Stimulated activated CD4-positive, alpha-beta T cell treated with anti-CD3 and anti-CD28 coated beads, Interleukin-12 subunit alpha, Interleukin-12 subunit beta, amount 100 ng/mL, for 24 hours (primary cell): Measurements from ENCODE around the gene CORO2B.

ENCODE experiments used
- DNase-seq, 2 experiments: peaks; one replicate each; pipeline ENCODE4 v3.0.0-alpha.2; 2020; ENCODE audit warnings: low read depth in 2 of 2

Gene CORO2B

DNA sequence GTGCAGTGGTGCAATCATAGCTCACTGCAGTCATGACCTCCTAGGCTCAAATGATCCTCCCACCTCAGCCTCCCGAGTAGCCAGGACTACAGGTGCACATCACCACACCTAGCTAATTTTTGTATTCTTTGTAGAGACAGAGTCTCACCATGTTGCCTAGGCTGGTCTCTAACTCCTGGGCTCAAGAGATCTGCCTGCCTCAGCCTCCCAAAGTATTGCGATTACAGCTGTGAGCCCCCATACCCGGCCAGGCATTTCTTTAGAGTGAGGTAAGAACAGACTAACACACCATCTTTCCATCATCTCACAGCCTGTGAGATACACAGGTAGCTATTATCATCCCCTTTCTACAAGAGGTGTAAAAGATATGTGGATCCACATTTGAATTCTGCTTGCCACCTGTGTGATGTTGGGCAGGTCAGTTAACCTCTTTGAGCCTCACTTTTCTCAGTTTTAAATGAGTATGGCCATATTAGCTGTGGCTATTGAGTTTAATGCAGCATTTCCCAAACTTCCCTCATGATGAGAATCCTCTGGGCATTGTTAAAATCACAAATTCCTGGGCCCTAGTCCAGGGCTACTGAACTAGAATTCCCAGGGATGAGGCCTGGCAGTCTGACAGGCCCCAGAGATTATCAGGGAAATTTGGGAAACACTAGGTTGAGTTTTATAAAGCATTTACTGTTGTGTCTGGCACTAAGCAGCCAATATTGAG lies 195.9 kb downstream of the CORO2B start:
- no peak for DNase-seq

DNA sequence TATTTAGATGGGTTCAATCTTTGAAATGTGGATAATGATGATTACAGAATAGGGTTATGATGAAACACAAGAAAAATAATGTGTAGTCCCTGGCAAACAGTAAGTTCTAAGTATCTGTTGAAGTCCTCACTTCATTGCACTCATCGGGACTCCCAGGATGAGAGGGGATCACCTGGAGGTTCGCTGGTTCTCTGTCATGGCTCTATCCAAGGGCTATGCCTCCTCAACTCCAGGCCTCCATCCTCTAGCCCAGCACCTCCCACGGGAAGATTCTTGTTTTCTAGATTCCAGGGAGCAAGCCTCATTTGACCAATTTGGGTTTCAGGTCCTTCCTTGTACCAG lies 196.4 kb downstream of the CORO2B start:
- DNase-seq = no peak

DNA sequence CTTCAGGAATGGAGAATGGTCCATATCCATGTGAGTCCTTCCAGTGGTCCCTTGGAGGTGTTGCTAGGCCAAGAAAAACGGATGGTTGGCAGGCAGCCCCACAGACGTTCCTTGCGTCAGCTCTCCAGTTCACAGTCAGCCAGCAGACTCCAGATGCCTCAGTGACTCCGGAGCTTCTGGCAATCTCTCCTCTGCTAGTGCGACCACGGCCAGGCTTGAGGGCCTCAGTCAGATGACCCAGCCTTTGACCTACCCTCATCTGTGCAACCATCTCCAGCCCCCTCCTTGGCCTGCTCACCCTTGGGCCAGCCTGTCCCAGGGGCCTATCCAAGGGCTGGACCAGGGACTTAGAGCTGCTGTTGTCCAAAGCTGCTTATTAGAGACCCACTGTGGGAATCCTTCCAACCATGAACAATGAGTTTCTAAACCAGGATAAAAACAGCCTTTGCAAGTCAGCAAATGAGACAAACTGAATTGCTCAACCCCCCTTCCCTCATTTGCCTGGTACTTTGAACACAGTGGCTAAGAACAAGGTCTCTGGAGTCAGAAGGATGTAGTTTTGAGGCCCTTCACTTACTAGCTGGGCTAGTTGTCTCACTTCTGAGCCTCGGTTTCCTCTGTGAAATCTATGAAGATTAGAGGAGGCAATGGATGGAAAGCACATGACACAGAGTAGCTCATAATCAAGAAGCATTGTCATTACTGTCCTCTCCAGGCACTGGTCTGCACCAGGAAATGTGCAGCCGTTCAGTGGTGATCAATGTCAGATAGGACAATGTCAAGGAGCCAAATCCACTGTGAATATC lies 197.1 kb downstream of the CORO2B start:
- no peak for DNase-seq

DNA sequence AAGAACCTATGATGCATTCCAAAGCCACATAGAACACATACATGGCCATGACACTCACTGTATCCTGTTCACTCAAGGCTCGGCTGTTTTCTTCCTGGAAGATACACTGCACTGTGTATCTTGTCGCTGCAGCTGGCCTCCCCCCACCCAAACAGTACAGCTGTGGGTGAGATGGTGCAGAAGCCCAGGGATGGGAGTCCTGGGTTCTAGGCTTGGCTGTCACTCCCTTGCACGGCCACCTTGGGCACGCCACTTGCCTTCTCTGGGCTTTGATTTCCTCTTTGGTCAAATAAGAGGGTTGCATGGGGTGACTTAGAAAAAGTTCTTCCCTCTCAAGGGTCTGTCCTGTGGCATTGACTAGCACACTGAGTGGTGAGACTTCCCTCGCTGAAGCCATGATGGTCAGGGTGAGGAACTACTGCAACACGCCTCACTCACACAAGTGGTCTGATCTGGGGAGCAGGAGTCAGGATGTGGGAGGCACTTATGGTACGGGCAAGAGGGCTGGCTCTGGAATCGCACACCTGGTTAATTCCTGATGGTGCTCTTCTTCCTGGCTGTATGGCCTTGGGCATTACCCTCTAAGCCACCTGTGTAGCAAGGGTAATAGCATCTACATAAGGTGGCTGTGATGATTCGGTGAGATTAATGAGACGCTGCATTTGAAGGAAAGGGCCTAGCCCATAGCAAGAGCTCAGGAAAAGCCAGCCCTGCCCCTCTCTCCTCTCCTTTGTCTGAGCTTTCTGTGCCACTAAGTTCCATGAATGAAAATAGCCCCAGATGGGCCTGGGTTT lies 197.9 kb downstream of the CORO2B start:
- DNase-seq = no peak
